GM18858 (cell line): ENCODE measurements around the gene CAPN10.
A peak's percentile ranks its signal among the peaks of the same experiment; 100 is the strongest.
"Not testable (repeated sequence)": the region's sequence is repeated elsewhere in the genome, so short reads cannot be mapped to it uniquely, and the experiment has no call there.

Experiments
- ATAC-seq: cut with Tn5 transposase; IDR thresholded peaks from one replicate; pipeline ENCODE4 v1.9.1; 2021; ENCODE audit not compliant: unreplicated experiment

The CAPN10 gene, protein sequence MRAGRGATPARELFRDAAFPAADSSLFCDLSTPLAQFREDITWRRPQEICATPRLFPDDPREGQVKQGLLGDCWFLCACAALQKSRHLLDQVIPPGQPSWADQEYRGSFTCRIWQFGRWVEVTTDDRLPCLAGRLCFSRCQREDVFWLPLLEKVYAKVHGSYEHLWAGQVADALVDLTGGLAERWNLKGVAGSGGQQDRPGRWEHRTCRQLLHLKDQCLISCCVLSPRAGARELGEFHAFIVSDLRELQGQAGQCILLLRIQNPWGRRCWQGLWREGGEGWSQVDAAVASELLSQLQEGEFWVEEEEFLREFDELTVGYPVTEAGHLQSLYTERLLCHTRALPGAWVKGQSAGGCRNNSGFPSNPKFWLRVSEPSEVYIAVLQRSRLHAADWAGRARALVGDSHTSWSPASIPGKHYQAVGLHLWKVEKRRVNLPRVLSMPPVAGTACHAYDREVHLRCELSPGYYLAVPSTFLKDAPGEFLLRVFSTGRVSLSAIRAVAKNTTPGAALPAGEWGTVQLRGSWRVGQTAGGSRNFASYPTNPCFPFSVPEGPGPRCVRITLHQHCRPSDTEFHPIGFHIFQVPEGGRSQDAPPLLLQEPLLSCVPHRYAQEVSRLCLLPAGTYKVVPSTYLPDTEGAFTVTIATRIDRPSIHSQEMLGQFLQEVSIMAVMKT

GRCh38 chr2:240586198-240586918 is at the start of gene CAPN10:
Gene CAPN10 (plus strand): TSS chr2:240586734. CDS start chr2:240586912, 178 bp downstream.
- peak; percentile 42 for ATAC-seq

DNA sequence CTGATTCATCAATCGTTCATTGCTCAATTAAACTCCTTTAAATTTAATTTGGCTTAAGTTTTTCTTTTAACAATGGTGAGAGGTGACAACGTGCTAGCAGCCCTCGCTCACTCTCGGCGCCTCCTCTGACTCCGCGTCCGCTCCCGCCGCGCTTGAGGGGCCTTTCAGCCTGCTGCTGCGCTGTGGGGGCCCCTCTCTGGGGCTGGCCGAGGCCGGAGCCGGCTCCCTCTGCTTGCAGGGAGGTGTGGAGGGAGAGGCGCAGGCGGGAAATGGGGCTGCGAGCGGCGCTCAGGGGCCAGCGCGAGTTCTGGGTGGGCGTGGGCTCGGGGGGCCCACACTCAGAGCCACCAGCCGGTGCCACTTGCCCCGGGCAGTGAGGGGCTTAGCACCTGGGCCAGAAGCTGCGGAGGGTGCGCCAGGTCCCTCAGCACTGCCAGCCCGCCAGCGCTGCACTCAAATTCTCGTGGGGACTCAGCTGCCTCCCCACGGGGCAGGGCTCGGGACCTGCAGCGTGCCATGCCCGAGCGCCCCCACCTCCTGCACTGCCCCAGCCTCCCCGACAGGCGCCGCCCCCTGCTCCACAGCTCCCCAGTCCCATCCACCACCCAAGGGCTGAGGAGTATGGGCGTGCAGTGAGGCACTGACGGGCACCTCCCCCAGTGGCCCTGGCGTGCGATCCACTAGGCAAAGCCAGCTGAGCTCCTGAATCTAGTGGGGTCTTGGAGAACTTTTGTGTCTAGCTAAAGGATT is 48.3 kb upstream of the CAPN10 start:
- no peak for ATAC-seq

DNA sequence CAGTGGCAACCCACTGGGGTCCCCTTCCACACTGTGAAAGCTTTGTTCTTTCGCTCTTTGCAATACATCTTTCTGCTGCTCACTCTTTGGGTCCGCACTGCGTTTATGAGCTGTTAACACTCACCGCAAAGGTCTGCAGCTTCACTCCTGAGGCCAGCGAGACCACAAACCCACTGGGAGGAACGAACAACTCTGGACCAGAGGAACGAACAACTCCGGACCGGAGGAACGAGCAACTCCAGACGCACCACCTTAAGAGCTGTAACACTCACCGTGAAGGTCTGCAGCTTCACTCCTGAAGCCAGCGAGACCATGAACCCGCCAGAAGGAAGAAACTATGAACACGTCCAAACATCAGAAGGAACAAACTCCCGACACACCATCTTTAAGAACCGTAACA is 47.4 kb upstream of the CAPN10 start:
- not testable (repeated sequence) for ATAC-seq

DNA sequence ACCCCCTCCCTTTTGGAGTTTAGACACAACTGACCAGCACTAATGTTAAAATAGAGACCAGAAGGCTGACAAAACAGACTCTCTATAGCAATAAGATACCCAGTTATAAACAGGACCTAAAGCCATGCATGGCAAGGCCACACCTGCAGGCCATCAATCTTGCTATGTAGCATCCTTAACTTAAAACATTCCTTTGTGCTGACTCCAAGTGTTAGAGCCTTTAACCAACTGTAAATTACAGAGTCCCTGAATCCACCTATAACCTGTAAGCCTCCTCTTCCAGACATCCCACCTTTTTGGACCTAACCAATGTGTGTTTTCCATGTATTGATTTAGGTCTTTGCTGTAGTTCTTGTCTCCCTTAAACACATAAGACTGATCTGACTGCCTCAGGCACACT is 46.6 kb upstream of the CAPN10 start:
- no peak for ATAC-seq

- ATAC-seq, result no peak
These were observed 35.2 kb upstream of the CAPN10 start for GRCh38 chr2:240551288-240551687.

DNA sequence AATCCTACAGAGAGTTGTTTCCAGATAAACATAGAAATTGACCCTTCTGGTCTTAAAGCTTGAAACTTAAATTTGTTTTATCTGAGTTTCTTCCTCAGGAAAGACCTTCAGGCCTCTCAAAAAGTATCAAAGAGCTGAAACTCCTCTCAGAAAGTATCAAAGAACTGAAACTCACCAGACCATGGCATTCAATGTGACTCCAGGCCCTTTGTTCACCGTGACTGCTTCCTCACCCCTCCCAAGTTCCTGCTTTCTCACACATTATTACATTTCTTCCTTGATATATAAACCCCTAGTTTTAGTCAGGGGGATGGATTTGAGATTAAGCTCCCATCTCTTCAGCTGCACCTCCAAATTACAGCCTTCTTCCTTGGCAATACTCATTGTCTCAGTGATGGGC is 34.7 kb upstream of the CAPN10 start:
- no peak for ATAC-seq

DNA sequence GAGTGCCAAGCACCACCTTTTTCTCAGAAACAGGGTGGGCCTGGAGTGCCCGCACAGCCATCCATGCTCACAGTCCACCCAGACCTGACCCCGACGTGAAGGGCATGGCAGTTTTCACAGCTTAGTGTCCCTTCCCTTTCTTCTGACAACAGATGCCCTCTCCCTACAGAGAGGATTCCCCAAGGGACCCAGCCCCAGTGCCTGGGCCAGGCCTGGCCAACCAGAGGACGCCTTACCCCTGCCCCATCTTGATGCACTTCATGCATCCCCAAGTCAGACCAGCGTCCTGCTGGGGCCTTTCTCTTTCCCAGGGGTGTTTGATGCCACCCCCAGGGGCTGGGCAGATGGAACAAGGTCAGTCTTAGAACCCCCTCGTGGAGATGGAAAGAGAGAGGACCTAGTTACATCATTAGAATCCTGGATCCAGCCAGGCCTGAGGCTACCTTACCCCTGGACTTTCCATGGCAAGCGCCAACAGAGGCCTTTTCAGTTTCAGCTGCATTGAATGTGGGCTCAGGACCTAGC is 32.5 kb upstream of the CAPN10 start:
- no peak for ATAC-seq

DNA sequence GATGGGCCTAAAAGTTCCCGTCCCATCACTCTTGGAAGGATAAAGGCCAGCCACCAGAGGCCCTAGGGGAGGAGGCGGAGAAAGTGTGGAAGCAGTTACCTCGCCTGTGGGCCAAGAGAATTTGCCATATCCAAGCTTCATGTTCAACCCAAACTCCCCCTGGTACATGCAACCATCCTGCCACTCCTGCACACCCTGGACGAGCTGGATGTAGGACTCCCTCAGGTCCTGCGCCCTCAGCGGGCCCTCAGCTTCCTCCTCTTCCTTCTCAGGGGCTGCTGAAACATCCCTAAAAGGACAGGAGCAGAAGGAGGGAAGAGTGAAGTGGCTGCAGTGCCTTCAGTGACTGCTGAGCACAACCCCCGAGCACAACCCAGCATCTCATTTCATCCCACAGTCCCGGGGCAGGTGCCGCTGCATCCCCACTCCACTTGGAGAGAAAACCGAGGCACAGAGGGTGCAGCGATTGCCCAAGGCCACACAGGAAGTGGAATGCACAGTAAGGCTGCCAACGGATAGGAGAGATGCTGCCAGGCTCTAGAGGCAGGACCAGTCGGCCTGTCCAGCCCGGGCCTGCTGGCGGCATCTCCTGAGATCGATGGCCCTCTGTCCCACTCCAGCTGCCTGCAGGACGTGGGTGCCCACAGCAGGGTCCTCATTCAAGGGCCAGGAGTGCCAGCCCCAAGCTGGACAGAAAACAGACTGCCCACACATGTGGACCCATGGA is 31.6 kb upstream of the CAPN10 start:
- ATAC-seq, result no peak

DNA sequence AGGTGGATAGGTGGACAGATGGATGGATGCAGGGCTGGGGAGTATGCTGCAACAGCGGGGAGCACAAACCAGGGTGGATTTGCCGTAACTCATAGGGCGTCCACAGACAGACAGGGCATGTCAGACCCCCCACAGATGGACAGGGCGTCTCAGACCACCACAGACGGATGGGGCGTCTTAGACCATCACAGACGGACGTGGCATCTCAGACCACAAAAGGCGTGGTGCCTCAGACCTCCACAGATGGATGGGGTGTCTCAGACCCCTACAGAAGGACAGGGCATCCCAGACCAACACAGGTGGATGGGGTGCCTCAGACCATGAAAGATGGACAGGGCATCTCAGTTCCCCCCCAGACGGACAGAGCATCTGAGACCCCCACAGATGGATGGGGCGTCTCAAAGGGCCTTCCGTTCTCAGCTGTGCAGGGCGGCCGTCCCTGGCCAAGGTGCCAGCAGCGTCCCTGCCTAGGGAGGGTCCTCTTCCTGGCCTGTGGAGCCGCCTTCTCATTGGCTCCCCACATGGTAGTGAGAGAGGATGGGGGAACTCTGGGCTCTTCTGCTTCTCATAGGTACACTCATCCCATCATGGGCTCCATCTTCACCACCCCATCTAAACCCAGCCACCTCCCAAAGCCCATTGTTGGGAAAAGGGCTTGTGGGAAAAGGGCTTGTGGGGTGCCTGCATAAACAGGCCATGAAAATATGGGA is 30.8 kb upstream of the CAPN10 start:
- ATAC-seq, result no peak

DNA sequence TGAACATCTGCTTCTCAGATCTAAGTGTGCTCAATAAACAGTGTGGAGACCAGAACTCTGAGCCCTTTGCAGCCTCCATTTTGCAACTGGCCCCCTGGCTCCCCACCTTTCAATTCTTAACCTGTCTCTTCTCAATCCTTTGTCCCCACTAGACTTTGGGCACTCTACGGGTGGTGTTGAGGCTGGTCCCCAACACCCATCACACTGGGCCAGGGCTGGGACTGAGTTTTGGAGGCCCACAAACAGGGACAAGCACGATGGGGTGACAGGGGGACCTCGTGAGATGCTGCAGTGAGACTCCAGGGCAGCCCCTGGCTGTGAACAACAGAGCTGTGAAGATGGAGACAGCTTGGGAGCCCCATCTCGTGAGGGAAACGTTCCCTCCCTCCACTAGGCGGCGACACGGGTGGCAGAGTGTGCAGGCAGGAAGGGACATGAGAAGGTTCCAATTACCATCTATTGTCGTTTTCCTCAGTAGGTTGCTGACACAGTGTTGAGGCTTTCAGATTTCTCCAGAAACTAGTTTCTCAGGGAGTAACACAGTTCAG is 29.9 kb upstream of the CAPN10 start:
- ATAC-seq, result no peak

DNA sequence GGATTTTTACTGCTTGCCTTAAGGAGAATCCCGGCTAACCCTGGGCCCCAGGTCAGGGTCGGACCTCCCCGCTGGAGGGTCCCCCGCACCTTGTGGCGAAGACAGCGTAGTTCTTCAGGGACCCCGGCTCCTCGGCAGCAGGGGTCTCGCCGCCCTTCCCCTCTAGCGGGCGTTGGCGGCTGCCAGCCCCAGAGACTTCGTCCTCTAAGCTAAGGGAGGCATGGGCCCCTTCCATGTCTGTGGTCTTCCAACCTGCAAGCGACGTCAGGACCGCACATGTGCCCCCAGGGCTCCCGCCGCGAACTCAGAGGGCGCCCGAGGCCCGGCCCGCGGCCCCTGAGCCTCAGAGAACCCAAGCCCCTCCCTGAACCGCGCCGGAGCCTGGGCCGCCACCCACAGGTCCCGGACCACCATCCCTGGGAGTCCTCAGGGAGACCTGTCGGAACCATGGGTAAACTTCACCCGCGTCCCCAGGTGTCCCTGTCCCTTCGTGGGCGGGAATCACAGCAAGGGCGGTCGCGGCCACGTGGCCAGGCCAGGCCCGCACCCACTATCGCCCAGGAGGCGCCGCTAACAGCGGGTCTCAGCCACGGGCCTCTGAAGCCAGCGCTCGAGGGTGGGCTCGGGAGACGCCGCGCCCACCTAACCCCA is 29.3 kb upstream of the CAPN10 start:
- no peak for ATAC-seq

GRCh38 chr2:240557808-240558207 is 28.7 kb upstream of the CAPN10 start, which contains the start of gene ANKMY1:
Gene ANKMY1 (minus strand): TSS chr2:240557988. CDS start chr2:240557335, 653 bp downstream.
- no peak for ATAC-seq

GRCh38 chr2:240558236-240558761 is 28.2 kb upstream of the CAPN10 start:
- ATAC-seq, result no peak

DNA sequence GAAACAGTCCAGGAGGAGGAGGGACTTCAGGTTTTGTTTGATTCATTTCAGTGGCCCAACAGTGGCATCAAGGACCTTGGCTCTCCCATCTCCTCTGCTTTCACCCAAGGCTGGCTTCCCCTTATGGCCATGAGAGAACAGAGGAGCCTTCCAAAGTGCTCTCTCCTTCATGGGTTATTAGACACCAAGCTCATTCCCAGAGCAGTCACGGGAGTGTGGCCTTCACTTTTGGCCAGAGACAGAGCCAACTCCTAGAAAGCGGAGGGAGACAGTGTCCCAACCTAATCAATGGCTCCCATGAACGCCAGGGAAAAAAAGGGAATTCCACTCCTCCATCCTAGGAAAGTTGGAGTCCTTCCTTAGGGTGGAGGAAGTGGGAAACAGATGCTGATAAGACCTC is 27.2 kb upstream of the CAPN10 start:
- no peak for ATAC-seq

DNA sequence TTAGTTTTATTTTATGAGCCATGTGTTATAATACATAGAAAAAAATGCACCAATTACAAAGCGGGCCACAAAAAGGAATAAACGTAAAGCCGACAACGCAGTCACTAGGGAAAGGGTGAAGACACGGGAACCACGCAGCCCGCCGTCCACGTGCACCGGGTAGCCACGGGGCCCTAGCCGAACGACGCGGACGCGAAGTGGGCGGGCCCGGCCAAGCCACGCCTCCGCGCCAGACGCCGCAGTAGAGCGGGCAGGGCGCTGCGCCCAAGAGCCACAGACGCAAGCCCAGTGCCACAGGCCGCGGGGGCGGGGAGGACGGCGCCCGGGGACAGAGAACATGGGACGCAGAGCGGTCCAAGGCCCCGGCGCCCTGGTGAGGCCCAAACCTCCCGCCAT is 26.5 kb upstream of the CAPN10 start, which contains the start of gene DUSP28:
Gene DUSP28, plus strand, starts transcription at position 274 of the 396 bp plus-strand sequence. CDS start 328 bp downstream, outside the sequence.
- ATAC-seq, result peak; percentile 30

DNA sequence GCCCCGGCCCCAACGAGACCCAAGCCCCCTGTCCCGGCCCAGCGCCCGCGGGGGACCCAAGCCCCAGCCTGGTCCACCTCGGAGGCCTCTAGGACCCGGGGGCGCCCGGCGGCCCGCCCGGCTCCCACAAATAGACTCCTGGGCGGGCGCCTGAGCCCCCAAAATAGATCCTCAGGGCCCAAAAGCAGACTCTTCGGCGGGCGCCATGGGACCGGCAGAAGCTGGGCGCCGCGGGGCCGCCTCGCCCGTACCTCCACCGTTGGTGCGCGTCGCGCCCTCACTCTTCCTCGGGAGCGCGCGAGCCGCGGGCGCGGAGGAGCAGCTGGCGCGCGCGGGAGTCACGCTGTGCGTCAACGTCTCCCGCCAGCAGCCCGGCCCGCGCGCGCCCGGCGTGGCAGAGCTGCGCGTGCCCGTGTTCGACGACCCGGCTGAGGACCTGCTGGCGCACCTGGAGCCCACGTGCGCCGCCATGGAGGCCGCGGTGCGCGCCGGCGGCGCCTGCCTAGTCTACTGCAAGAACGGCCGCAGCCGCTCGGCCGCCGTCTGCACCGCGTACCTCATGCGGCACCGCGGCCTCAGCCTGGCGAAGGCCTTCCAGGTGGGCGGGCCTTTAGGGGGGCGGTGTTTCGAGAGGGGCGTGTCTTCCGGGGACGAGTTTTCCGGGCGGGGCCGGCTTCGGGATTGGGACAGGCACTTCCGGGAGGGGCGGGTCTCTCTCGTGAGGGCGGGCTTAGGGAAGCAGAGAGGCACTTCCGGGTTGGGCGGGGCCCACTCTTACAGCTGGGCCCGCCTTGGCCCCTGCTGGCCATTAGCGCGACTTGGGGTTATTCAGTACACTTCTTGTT is 25.8 kb upstream of the CAPN10 start:
- ATAC-seq, result peak; percentile 37

GRCh38 chr2:240561325-240561971 is 25.1 kb upstream of the CAPN10 start:
- peak; percentile 5 for ATAC-seq
